ENCODE results near the gene GPR84. TPM values are rescaled to one million over a fixed set of nuclear protein-coding genes. Genes with fewer than 3 reads are reported as not detected.

GPR84 gene
- total RNA-seq, 2 experiments from 2014 or later: 0.32 to 0.59 TPM

DNA sequence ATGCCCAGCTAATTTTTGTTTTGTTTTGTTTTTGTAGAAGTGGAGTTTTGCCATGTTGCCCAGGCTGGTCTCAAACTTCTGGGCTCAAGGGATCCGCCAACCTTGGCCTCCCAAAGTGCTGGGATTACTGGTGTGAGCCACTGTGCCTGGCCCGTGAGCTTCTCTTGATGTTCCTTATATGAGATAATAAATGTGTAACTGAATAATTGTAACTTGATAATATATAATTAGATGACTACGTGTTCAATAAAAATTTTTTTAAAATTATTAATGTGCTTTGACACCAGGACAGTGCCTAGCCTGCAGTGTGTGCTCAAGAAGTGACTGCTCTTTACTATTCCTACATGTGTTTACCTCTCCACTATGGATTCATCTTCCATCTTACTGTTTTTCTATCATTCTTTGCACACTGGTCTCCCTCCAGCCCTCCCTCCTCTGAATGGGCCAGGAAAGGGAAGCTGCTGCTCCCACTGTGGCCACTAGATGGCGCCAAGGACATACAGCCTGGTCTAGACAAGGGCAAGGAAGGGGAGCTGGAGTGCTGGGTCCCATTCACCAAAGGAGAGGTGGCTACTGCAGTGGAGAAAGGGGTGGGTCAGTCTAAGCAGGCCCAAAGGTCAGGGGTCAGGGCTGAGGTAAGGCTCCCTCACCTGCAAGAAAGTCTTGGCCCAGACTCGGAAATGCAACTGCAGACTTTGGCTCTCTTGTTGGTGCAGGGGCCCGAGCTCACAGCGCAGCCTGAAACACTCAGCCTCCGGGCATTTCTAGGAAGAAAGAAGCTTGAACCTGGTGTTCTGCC, 34.9 kb upstream of the GPR84 start:
- Mint-ChIP-seq H3K36me3 (peaks cover 33% of the 10 kb centered on the region), H3K4me3 (no peak overlapping the region), H3K27ac (no peak overlapping the region), H3K27me3 (no peaks in the 10 kb centered on the region), H3K9me3 (ENCODE audit: low read depth) (no peaks in the 10 kb centered on the region), H3K4me1 (peaks cover 26% of the 10 kb centered on the region)
- CTCF ChIA-PET: interaction anchor here (0.6 to 12.3 kb wide), 47 partner anchors 9 to 232 kb away, joined by 3 to 705 read pairs (median 4); partner anchors contain the start of genes COPZ1, GTSF1, ITGA5 and NCKAP1L
- ATAC-seq: peak; percentile 88
- peak; percentile 90 for DNase-seq

DNA sequence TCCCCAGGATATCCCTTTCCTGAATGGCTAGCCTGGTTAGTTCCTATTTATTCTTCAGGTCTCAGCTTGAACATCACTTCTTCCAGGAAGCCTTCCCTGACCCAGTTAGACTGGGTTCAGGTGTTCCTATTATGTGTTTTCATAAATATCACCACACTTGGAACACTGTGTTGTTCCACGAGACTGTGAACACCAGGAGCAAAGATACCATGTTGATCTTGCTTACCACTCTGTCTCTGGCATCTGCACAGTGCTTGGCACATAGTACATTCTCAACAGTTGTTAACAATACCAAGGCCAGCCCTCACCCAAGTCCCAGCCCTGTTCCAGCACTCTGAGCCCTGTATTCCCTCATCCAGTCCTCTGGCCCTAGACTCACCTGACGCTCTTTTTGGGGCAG, 33.9 kb upstream of the GPR84 start:
- Mint-ChIP-seq H3K9me3 (ENCODE audit: low read depth) (no peaks in the 10 kb centered on the region), H3K27me3 (no peaks in the 10 kb centered on the region), H3K4me3 (no peak overlapping the region), H3K4me1 (peaks cover 33% of the 10 kb centered on the region), H3K27ac (no peak overlapping the region), H3K36me3 (peaks cover 31% of the 10 kb centered on the region)
- CTCF ChIA-PET: interaction anchor here (1.4 to 12.3 kb wide), 9 partner anchors 16 to 149 kb away, joined by 3 to 705 read pairs (median 6); partner anchors contain the start of genes ITGA5, NCKAP1L and ZNF385A
- no peak for ATAC-seq
- no peak for DNase-seq

DNA sequence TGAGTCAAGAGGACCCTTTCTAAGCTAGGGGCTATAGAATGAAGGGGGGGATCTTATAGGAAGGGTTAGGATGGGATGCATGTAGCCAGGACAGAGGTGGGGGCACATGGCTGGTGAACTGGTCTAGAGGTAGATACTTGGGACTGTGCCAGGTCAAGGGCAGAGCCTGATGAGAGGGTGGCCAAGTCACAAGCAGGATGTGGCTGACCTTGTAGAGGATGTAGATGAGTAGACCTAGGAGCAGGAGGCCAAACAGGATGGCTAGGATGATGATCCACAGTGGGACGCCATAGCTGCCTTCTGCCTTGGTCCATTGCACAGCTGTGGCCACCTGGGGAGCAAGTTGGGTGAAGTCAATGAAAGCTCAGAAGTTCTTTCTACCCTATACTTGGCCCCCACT, 32.9 kb upstream of the GPR84 start:
- Mint-ChIP-seq H3K4me1 (peaks cover 33% of the 10 kb centered on the region), H3K27ac (peak overlapping the region; percentile 48), H3K27me3 (no peaks in the 10 kb centered on the region), H3K36me3 (peaks cover 29% of the 10 kb centered on the region), H3K9me3 (ENCODE audit: low read depth) (no peaks in the 10 kb centered on the region), H3K4me3 (no peak overlapping the region)
- CTCF ChIA-PET: interaction anchor here (0.8 to 12.3 kb wide), 5 partner anchors 15 to 103 kb away, joined by 3 to 705 read pairs (median 76); partner anchors contain the start of genes ITGA5 and ZNF385A
- DNase-seq (no peak), ATAC-seq (no peak)

DNA sequence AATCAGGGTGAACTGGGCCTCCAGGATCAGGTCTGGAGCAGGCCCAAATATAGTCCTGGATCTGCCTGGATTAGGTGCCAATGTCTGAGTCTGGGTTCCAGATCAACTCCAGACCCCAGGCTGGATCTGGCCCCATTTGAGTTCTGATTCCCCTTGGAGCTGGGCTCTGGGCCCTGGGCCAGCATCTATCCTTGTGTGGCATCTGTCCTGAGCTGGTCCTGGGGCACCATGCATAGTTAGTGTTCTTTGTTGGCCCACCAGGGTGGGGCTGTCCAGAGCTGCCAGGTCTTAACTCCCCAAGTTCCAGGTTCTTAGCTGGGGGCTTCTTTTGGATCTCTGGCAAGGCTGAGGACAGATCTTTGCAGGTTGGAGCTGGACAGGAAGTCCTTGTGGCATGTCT, 31.3 kb upstream of the GPR84 start:
- H3K9me3 Mint-ChIP-seq (ENCODE audit: low read depth): no peaks in the 10 kb centered on the region
- no peak overlapping the region for H3K27ac Mint-ChIP-seq
- no peaks in the 10 kb centered on the region for H3K27me3 Mint-ChIP-seq
- no peak for ATAC-seq
- H3K4me1 Mint-ChIP-seq: peaks cover 37% of the 10 kb centered on the region
- H3K36me3 Mint-ChIP-seq: peaks cover 23% of the 10 kb centered on the region
- CTCF ChIA-PET: interaction anchor here (0.6 to 12.3 kb wide), 6 partner anchors 13 to 1871 kb away, joined by 3 to 705 read pairs (median 40); partner anchors contain the start of genes COQ10A, ITGA5 and ZNF385A
- no peak for DNase-seq
- no peak overlapping the region for H3K4me3 Mint-ChIP-seq

DNA sequence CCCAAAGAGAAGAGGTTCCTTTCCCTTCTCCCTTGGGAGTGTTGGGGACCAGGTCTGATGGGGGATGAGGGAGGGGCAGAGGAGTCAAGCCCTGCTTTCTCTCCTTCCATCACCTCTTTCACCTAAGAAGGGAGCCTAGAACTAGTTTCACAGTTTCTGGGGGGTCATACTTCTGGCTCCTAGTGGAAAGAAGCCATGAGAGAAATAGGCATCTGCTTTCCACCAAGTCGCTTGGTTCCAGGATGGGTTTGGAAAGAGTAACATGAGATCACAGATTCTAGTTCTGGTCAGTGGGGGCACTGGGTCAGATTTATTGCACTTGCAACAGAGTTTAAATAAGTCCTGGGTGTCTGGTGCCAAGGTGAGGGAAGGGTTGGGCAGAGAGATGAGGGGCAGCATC, 30.7 kb upstream of the GPR84 start:
- Mint-ChIP-seq H3K27me3 (no peaks in the 10 kb centered on the region), H3K4me1 (peaks cover 37% of the 10 kb centered on the region), H3K4me3 (no peak overlapping the region), H3K36me3 (peaks cover 22% of the 10 kb centered on the region), H3K9me3 (ENCODE audit: low read depth) (no peaks in the 10 kb centered on the region), H3K27ac (no peak overlapping the region)
- ATAC-seq (no peak), DNase-seq (no peak)
- CTCF ChIA-PET: interaction anchor here (1.3 to 12.3 kb wide), 4 partner anchors 13 to 44 kb away, joined by 5 to 705 read pairs (median 180); partner anchors contain the start of genes ITGA5 and ZNF385A

DNA sequence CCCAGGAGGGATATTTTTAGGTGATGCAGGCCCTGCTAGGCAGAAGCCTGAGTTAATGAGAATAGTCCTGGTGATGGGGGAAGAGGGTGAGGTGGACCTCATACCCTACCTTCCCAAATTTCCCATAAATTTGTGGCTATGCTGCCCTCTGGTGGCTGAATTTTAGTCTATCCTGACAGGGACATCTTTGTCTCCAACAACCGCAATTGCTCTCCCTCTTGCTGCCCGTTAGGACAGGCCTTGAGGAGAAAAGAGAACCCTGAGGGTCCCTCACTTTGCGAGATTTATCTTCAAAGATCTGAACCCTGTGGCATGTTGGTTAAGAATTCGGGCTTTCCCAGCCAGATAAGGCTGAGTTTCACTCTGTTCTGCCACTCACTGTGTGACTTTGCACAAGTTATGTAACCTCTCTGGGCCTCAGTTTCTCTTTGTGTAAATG, 30.0 kb upstream of the GPR84 start:
- H3K4me3 Mint-ChIP-seq: no peak overlapping the region
- H3K36me3 Mint-ChIP-seq: peaks cover 21% of the 10 kb centered on the region
- H3K9me3 Mint-ChIP-seq (ENCODE audit: low read depth): no peaks in the 10 kb centered on the region
- ATAC-seq (peak; percentile 8), DNase-seq (no peak)
- H3K27me3 Mint-ChIP-seq: no peaks in the 10 kb centered on the region
- CTCF ChIA-PET: interaction anchor here (1.3 to 5.1 kb wide), 3 partner anchors 12 to 45 kb away, joined by 4 to 38 read pairs (median 27); no protein-coding TSS in a partner anchor
- H3K4me1 Mint-ChIP-seq: peaks cover 39% of the 10 kb centered on the region
- H3K27ac Mint-ChIP-seq: no peak overlapping the region

DNA sequence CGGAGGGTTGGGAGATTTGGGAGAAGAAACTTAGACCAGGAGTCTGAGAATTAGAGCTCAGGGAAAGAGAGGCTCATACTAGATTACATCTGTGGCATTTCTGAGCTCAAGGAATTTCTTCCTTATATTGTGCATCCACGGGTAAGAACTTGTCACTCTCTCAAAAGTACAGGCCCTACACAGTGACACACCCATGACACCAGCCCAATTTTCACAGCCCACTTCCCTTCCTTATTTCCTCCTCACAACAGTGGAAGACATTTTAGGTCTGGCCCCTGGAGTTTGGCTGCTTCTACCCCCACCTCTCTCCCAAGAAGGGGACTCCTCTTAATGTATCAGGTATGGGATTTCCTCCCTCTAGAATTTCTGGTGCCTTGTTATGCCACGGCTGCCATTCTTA, 29.5 kb upstream of the GPR84 start:
- peaks cover 18% of the 10 kb centered on the region for H3K36me3 Mint-ChIP-seq
- no peaks in the 10 kb centered on the region for H3K9me3 Mint-ChIP-seq (ENCODE audit: low read depth)
- DNase-seq: no peak
- H3K4me1 Mint-ChIP-seq: peaks cover 37% of the 10 kb centered on the region
- no peak overlapping the region for H3K4me3 Mint-ChIP-seq
- ATAC-seq: no peak
- CTCF ChIA-PET: interaction anchor here (1.0 to 5.1 kb wide), 6 partner anchors 10 to 100 kb away, joined by 3 to 38 read pairs (median 10); no protein-coding TSS in a partner anchor
- H3K27me3 Mint-ChIP-seq: no peaks in the 10 kb centered on the region
- peak overlapping the region; percentile 11 for H3K27ac Mint-ChIP-seq

DNA sequence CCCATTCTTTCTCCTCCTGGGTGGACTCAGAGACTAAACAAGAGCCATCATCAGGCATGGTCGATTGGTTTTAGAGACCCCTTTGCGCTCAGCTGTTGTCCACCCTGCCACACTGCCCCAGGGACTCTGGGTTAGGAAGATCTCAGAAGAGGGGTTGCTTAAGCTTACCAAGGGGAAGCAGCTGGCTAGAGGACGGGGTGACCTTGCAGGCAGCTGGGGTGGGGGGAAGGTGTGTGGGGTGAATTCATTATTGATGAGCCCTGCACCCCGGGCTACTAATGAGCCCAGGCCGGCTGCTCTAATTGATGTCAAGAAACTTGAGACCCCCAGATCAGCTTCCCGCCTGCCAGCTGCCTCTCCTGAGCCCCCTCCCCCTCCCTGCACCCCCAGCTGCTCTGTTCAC, 28.9 kb upstream of the GPR84 start:
- peaks cover 15% of the 10 kb centered on the region for H3K36me3 Mint-ChIP-seq
- DNase-seq (no peak), ATAC-seq (no peak)
- H3K27ac Mint-ChIP-seq: no peak overlapping the region
- H3K4me1 Mint-ChIP-seq: peaks cover 34% of the 10 kb centered on the region
- no peak overlapping the region for H3K4me3 Mint-ChIP-seq
- no peaks in the 10 kb centered on the region for H3K27me3 Mint-ChIP-seq
- no peaks in the 10 kb centered on the region for H3K9me3 Mint-ChIP-seq (ENCODE audit: low read depth)
- CTCF ChIA-PET: interaction anchor here (1.0 to 5.1 kb wide), 7 partner anchors 10 to 178 kb away, joined by 3 to 38 read pairs (median 5); no protein-coding TSS in a partner anchor

DNA sequence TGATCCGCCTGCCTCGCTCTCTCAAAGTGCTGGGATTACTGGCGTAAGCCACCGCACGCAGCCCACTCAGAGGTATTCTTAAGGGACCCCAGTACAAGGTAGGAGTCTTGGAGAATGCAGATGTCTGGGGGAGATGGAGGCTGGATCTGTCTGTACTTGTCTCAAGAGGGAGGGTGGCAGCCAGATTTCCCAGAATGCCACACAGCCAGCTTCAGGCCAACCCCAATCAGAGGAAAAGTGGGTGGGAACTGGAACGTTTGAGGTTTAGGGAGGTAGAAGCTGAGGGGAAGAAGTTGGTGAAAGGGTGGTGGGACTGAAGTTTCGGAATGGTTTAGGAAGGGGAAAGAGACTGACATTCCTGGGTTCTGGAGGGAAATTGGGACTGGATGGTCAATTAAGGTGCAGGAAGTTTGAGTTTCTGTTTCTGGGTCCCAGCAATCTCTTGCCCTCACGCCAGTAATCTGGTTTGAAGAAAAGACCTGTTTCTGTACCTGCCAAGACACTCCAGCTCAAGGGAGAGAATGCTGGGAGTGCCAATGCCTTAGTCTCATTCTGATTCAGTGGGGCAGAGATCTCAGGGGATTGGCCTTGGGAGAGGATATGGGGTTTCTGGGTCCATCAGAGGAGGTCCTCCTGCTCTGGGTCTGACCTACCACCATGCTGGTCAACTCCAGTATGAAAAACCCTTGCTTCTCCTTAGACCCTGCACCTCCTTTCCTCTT, 28.4 kb upstream of the GPR84 start:
- no peak overlapping the region for H3K27ac Mint-ChIP-seq
- no peak for ATAC-seq
- DNase-seq: no peak
- CTCF ChIA-PET: interaction anchor here (1.0 to 5.1 kb wide), 11 partner anchors 10 to 178 kb away, joined by 3 to 38 read pairs (median 4); partner anchors contain the start of gene COPZ1
- H3K4me3 Mint-ChIP-seq: no peak overlapping the region
- peaks cover 29% of the 10 kb centered on the region for H3K4me1 Mint-ChIP-seq
- H3K36me3 Mint-ChIP-seq: peaks cover 10% of the 10 kb centered on the region
- H3K27me3 Mint-ChIP-seq: no peaks in the 10 kb centered on the region
- H3K9me3 Mint-ChIP-seq (ENCODE audit: low read depth): no peaks in the 10 kb centered on the region

DNA sequence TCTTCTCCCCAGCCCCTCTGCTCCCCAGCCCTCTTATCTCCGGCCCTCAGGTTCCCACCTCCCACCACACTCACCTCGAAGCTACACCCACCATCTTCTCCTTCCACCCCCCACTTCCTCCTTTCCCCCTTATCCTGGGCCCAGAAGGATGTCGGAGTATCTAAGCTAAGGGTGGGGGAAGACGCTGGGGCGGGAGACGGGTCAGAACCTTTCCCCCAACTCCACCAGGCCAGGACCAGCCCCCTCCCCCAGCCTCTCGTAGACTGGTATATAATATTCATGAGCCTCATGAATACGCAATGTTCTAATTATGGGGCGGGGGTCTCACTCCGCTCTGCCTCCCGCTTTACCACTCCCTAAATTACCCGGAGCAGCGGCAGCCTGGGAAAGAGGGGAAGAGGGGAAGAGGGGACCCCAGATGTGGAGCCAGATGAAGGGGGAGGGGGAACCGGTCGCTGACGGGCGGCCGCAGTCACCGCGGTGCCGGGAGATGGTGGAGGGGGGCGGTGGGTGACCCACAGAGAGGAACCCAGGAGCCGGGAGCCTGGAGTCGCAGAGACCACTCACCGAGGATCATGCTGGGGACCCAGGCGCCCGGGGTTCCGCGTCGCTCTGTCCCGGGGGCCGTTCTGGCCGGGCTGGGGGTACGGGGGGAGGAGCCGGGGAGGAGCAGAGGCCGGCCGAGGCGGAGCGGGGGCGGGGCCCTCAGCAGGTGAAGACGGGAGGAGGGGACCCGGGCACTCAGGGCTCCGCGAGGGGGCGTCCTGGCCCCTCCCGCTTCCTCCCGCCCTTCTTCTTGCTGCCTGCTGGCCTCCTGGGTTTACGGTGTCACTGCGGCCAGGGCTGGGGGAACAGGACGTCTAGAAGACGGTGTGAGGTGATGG, 26.6 kb upstream of the GPR84 start:
- peak; percentile 72 for DNase-seq
- peak; percentile 84 for ATAC-seq

DNA sequence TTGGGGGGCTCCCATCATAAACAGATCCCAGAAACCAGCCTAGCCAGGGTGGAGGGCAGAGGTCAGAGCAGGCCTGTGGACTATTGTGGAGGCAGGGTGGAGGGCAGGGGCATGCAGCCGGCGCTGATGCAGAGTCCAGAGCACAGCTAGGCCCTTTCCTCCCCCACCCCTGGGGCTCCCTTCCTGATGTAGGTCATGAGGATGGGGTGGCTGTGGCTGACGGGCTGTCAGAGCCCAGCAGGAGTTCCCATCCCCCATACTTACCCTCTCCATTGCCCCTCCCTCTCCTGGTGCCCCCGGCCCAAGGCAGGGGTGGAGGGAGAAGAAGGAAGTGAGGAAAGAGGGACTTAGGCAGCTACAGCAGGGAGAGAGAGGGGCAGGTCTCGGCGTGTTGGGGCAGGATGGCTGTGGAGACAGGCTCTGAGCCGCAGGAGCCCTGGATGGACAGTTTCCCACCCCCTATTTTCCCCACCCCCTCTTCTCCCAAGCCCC, 25.9 kb upstream of the GPR84 start:
- CTCF ChIA-PET: interaction anchor here (1.2 to 5.1 kb wide), 3 partner anchors 10 to 49 kb away, joined by 5 to 38 read pairs (median 27); no protein-coding TSS in a partner anchor

More for the DNA sequence above, 26.6 kb upstream of the GPR84 start:
- CTCF ChIA-PET: interaction anchor here (0.6 to 5.1 kb wide), 7 partner anchors 8 to 66 kb away, joined by 3 to 38 read pairs (median 6); partner anchors contain the start of gene COPZ1
- H3K9me3 Mint-ChIP-seq (ENCODE audit: low read depth): no peaks in the 10 kb centered on the region
- H3K27me3 Mint-ChIP-seq: no peaks in the 10 kb centered on the region
- peaks cover 20% of the 10 kb centered on the region for H3K4me1 Mint-ChIP-seq
- peak overlapping the region; percentile 50 for H3K4me3 Mint-ChIP-seq
- no peak overlapping the region for H3K27ac Mint-ChIP-seq
- peaks cover 2% of the 10 kb centered on the region for H3K36me3 Mint-ChIP-seq

DNA sequence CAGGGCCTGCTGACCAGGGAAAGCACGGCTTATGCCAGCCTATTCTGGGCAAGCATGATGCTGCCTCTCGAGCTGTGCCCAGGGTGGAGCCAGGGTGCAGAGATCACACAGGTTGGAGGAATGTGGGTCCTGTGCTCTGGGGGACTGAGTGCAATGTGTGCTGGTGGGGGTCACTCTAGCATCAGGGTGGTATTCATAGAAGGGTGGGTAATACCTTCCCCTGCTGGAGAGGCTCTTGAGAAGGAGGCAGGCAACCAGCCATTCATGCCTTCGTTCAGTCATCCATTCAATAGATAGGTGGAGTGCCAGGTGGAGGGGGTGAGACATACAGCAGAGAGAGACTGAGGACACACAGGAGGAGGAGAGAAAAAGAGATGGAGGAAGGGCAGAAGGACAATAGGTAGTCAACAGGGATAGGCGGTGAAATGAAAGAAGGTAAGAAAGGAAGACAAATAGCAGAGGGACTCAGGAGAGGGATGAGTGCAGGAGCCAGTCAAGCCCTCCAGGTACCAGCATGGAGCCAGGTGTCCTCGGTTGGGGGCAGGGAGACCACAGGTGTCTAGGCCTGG, 25.4 kb upstream of the GPR84 start:
- Mint-ChIP-seq H3K27me3 (no peaks in the 10 kb centered on the region), H3K27ac (no peak overlapping the region)
- ATAC-seq: no peak

More for the DNA sequence above, 25.9 kb upstream of the GPR84 start:
- DNase-seq (no peak), ATAC-seq (no peak)
- Mint-ChIP-seq H3K4me1 (peaks cover 20% of the 10 kb centered on the region), H3K36me3 (no peaks in the 10 kb centered on the region), H3K4me3 (no peak overlapping the region), H3K9me3 (ENCODE audit: low read depth) (no peaks in the 10 kb centered on the region), H3K27ac (no peak overlapping the region), H3K27me3 (no peaks in the 10 kb centered on the region)

More for the DNA sequence above, 25.4 kb upstream of the GPR84 start:
- no peak overlapping the region for H3K4me3 Mint-ChIP-seq
- H3K4me1 Mint-ChIP-seq: peaks cover 18% of the 10 kb centered on the region
- no peak for DNase-seq
- H3K36me3 Mint-ChIP-seq: no peaks in the 10 kb centered on the region
- CTCF ChIA-PET: interaction anchor here (1.2 to 5.1 kb wide), 3 partner anchors 10 to 49 kb away, joined by 5 to 38 read pairs (median 27); no protein-coding TSS in a partner anchor
- no peaks in the 10 kb centered on the region for H3K9me3 Mint-ChIP-seq (ENCODE audit: low read depth)

Data from activated CD8-positive, alpha-beta memory T cell treated with anti-CD3 and anti-CD28 coated beads, Interleukin-2, amount 10 ng/mL, durations not matched to agents 7 days and 5 days (primary cell).